ENCODE measurements around the gene SPATA21. TPM values are rescaled to one million over a fixed set of nuclear protein-coding genes. Genes with fewer than 3 reads are reported as not detected.

Gene SPATA21
- total RNA-seq, 1 donor from 2014 or later, result not detected

- H3K27me3 Mint-ChIP-seq (ENCODE audit: unreplicated experiment), result peaks cover 4% of the 10 kb centered on the region
- no peaks in the 10 kb centered on the region for H3K9me3 Mint-ChIP-seq (ENCODE audit: unreplicated experiment)
- H3K27ac Mint-ChIP-seq (ENCODE audit: unreplicated experiment), result no peak overlapping the region
- TF ChIP-seq CTCF (IDR thresholded peaks at IDR 0.05; ENCODE audit: unreplicated experiment), result no peak
- no peak overlapping the region for H3K4me3 Mint-ChIP-seq (ENCODE audit: unreplicated experiment)
- no peaks in the 10 kb centered on the region for H3K4me1 Mint-ChIP-seq (ENCODE audit: unreplicated experiment)
- no peaks in the 10 kb centered on the region for H3K36me3 Mint-ChIP-seq (ENCODE audit: low read depth, unreplicated experiment)
- no peak for DNase-seq (ENCODE audit: low spot score)
Observed at GRCh38 chr1:16410803-16411202, 26.4 kb downstream of the SPATA21 start.

GRCh38 chr1:16409536-16410152, 27.6 kb downstream of the SPATA21 start:
- no peak overlapping the region for H3K4me3 Mint-ChIP-seq (ENCODE audit: unreplicated experiment)
- no peak for DNase-seq (ENCODE audit: low spot score)
- no peak overlapping the region for H3K27ac Mint-ChIP-seq (ENCODE audit: unreplicated experiment)
- H3K9me3 Mint-ChIP-seq (ENCODE audit: unreplicated experiment), result no peaks in the 10 kb centered on the region
- H3K27me3 Mint-ChIP-seq (ENCODE audit: unreplicated experiment), result peaks cover 4% of the 10 kb centered on the region
- no peaks in the 10 kb centered on the region for H3K4me1 Mint-ChIP-seq (ENCODE audit: unreplicated experiment)
- H3K36me3 Mint-ChIP-seq (ENCODE audit: low read depth, unreplicated experiment), result no peaks in the 10 kb centered on the region
- TF ChIP-seq CTCF (IDR thresholded peaks at IDR 0.05; ENCODE audit: unreplicated experiment), result no peak

- Mint-ChIP-seq H3K4me1 (ENCODE audit: unreplicated experiment) (no peaks in the 10 kb centered on the region), H3K27ac (ENCODE audit: unreplicated experiment) (peak overlapping the region; percentile 30), H3K36me3 (ENCODE audit: low read depth, unreplicated experiment) (no peaks in the 10 kb centered on the region), H3K27me3 (ENCODE audit: unreplicated experiment) (peaks cover 4% of the 10 kb centered on the region), H3K4me3 (ENCODE audit: unreplicated experiment) (no peak overlapping the region), H3K9me3 (ENCODE audit: unreplicated experiment) (no peaks in the 10 kb centered on the region)
- no peak for DNase-seq (ENCODE audit: low spot score)
- TF ChIP-seq CTCF (IDR thresholded peaks at IDR 0.05; ENCODE audit: unreplicated experiment), result no peak
Observed at GRCh38 chr1:16406868-16407267, 30.4 kb downstream of the SPATA21 start.

GRCh38 chr1:16405441-16405840, 31.8 kb downstream of the SPATA21 start:
- H3K27me3 Mint-ChIP-seq (ENCODE audit: unreplicated experiment), result peaks cover 4% of the 10 kb centered on the region
- no peaks in the 10 kb centered on the region for H3K9me3 Mint-ChIP-seq (ENCODE audit: unreplicated experiment)

More at GRCh38 chr1:16405441-16405840, 31.8 kb downstream of the SPATA21 start:
- TF ChIP-seq CTCF (IDR thresholded peaks at IDR 0.05; ENCODE audit: unreplicated experiment), result no peak
- Mint-ChIP-seq H3K36me3 (ENCODE audit: low read depth, unreplicated experiment) (no peaks in the 10 kb centered on the region), H3K27ac (ENCODE audit: unreplicated experiment) (no peak overlapping the region), H3K4me1 (ENCODE audit: unreplicated experiment) (no peaks in the 10 kb centered on the region), H3K4me3 (ENCODE audit: unreplicated experiment) (no peak overlapping the region)
- no peak for DNase-seq (ENCODE audit: low spot score)

All from endothelial cell (in vitro differentiated cells).